BJ (cell line): ENCODE measurements around the gene COL16A1. TPM values are rescaled to one million over a fixed set of nuclear protein-coding genes. Genes with fewer than 3 reads are reported as not detected.
A peak's percentile ranks its signal among the peaks of the same experiment; 100 is the strongest.

Source experiments
- CTCF ChIA-PET: fragments of 350-600 bp; formaldehyde crosslinking; extraction: SDS; loops from one replicate; lab custom pipeline; 2021; ENCODE audit warnings: antibody characterized with exemption, inconsistent platforms; lab: Yijun Ruan, JAX
- POLR2A ChIA-PET: fragments of 300-600 bp; sonication (Branson Sonifier 250); formaldehyde crosslinking; extraction: SDS; loops from one replicate; lab custom pipeline; 2021; ENCODE audit warnings: antibody characterized with exemption; lab: Charles Lee
- DNase-seq: peaks from one replicate; pipeline ENCODE4 v3.0.0-alpha.2; 2011; ENCODE audit warnings: low read depth
- H3K27me3 ChIP-seq: 2 replicates; pipeline ENCODE4 v1.6.0; 2011; ENCODE audit warnings: low read length; ENCODE audit not compliant: control insufficient read depth, insufficient read depth
- H3K36me3 ChIP-seq: 2 replicates; pipeline ENCODE4 v1.5.1; 2011; ENCODE audit warnings: low read length; ENCODE audit not compliant: control insufficient read depth, insufficient read depth
- H3K4me3 ChIP-seq: 2 replicates; pipeline ENCODE4 v1.5.1; 2011; ENCODE audit warnings: low read depth, mild to moderate bottlenecking, control low read depth, low read length
- polyA plus RNA-seq: library from polyadenylated mRNA; depleted of rRNA; stranded (reverse); fragments of >200 nt; gene quantifications from 2 replicates; pipeline ENCODE4 v1.2.3, GENCODE V29; 2011
- TF ChIP-seq, protein P1 (sequence below): IDR thresholded peaks from 2 replicates; pipeline ENCODE4 v1.5.1; 2011; ENCODE audit warnings: low read depth, mild to moderate bottlenecking, control low read depth, inconsistent platforms, low read length, moderate library complexity; ENCODE audit not compliant: insufficient read depth

COL16A1 gene
- polyA plus RNA-seq, 1 experiment: 123 TPM

DNA sequence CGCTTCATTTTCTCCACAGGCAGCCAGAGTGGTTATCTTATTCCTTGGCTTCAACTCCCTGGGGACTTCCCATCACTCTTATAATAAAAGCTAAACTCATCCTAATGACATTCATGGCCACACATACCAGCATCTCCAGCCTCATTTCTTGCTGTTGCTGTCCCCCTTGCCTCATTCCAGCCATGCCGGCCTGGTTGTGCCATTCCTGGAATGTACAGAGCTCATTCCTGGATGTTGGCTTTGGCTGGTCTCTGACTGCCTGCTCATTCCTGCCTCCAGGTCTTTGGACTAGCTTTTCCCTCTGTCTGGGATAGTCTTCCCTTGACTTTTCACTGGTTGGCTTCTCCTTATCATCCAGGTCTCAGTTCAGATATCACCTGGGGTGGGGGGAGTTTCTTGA, 56.7 kb downstream of the COL16A1 start:
- POLR2A ChIA-PET: interaction anchor here (0.5 kb wide), 1 partner anchor 414 kb away, joined by 6 read pairs; no protein-coding TSS in a partner anchor
- Histone ChIP-seq H3K4me3 (no peak overlapping the region), H3K27me3 (no peaks in the 10 kb centered on the region), H3K36me3 (peaks cover 4% of the 10 kb centered on the region)
- TF ChIP-seq, protein P1, sequence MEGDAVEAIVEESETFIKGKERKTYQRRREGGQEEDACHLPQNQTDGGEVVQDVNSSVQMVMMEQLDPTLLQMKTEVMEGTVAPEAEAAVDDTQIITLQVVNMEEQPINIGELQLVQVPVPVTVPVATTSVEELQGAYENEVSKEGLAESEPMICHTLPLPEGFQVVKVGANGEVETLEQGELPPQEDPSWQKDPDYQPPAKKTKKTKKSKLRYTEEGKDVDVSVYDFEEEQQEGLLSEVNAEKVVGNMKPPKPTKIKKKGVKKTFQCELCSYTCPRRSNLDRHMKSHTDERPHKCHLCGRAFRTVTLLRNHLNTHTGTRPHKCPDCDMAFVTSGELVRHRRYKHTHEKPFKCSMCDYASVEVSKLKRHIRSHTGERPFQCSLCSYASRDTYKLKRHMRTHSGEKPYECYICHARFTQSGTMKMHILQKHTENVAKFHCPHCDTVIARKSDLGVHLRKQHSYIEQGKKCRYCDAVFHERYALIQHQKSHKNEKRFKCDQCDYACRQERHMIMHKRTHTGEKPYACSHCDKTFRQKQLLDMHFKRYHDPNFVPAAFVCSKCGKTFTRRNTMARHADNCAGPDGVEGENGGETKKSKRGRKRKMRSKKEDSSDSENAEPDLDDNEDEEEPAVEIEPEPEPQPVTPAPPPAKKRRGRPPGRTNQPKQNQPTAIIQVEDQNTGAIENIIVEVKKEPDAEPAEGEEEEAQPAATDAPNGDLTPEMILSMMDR: peak; percentile 42
- DNase-seq: no peak
- CTCF ChIA-PET: interaction anchor here (0.7 to 1.8 kb wide), 3 partner anchors 54 to 142 kb away, joined by 3 to 6 read pairs (median 4); no protein-coding TSS in a partner anchor

DNA sequence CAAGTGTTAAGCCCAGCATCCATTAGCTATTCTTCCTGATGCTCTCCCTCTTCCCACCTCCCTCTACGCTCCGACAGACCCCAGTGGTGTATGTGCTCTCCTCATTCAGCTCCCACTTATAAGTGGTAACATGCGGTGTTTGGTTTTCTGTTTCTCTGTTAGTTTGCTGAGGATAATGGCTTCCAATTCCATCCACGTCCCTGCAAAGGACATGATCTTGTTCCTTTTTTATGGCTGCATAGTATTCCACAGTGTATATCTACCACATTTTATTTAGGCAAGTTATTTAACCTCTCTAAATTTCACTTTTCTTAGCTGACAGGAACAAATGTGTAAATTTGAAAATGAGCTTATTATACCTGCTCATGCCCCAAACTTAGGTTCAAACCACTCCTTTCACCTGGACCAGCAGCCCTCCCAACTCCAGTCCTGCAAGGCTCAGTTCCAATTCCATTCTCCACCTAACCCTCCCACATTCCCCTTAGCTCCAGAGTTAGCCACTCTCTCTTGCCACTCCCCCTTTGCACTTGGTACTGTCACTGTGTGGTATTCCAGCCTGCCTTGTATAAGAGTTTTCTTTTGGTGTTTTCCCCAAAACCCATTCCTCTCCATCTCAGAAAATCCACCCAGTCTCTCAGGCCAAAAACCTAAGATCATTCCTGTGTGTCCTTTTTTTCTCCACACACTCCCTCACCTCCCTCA, 57.4 kb downstream of the COL16A1 start:
- TF ChIP-seq, protein P1: no peak
- Histone ChIP-seq H3K27me3 (no peaks in the 10 kb centered on the region), H3K36me3 (no peaks in the 10 kb centered on the region; the same call in 1 of the 2 replicates), H3K4me3 (no peak overlapping the region)
- ChIA-PET POLR2A (interaction anchor here (0.5 kb wide), 1 partner anchor 415 kb away, joined by 6 read pairs; no protein-coding TSS in a partner anchor), CTCF (interaction anchor here (0.7 to 1.8 kb wide), 3 partner anchors 54 to 143 kb away, joined by 3 to 6 read pairs (median 4); no protein-coding TSS in a partner anchor)
- DNase-seq: no peak

DNA sequence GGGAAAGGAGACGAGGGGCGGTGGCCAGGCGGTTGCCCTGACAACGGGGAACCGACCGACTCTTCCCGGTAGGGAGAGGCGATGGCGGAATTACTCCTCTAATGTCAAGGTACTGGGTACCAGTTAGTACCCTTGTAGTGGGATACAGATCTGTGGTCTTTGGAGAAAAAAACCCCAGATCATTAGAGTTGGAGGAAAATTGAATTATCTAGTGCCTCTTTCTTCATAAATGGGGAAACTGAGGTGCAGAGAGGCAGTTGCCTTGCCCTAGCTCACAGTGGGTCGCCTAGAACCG, 58.6 kb downstream of the COL16A1 start:
- TF ChIP-seq, protein P1: no peak
- CTCF ChIA-PET: interaction anchor here (0.6 to 1.7 kb wide), 7 partner anchors 9 to 144 kb away, joined by 3 to 8 read pairs (median 3); no protein-coding TSS in a partner anchor
- DNase-seq: no peak
- Histone ChIP-seq H3K36me3 (no peaks in the 10 kb centered on the region), H3K27me3 (no peaks in the 10 kb centered on the region), H3K4me3 (peak overlapping the region; percentile 93)
- POLR2A ChIA-PET: interaction anchor here (0.7 to 0.8 kb wide), 3 partner anchors 59 to 144 kb away, joined by 3 to 15 read pairs (median 10); partner anchors contain the start of gene COL16A1

DNA sequence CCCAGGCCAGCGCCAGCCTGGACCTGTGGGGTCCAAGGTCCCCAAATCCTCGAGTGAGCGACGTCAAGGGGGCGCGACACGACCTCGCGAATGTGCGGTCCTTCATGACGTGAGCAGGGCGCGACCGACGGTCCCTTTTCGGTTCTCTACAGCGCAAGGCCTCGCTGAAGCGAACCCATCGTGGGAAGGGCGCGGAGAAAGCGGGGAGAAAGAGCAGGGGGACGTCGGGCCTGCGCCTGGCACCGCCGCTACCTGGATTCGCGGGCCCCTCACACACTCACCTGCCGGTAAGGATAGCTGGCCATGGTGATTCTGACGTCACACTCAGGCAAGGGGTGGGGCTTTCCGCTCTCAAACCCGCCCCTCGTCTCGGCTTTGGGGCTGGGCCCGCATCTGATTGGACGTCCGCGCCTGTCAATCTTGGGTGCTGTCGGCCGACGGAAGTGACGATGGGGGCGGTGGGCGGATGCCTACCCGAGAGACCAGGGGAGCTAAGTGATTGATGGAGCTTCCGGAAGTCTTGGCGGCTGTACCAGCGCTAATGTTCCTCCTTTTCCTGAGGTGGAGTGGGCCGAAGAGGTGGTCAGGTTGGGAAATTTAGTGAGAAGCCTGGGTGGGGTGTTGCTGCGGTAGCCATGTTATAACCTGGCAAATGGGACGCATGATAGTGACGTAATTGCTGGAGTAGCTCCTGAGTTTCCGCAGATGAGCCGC, 59.1 kb downstream of the COL16A1 start, which contains the start of gene PEF1:
PEF1 (minus strand) TSS at position 317 of the 714 bp plus-strand sequence; CDS start at position 305, 12 bp downstream.
- Histone ChIP-seq H3K36me3 (no peaks in the 10 kb centered on the region), H3K27me3 (no peaks in the 10 kb centered on the region), H3K4me3 (peak within 1 kb of the TSS; percentile 93)
- DNase-seq: peak; percentile 78
- TF ChIP-seq, protein P1: no peak
- CTCF ChIA-PET: interaction anchor here (0.6 to 1.7 kb wide), 7 partner anchors 9 to 145 kb away, joined by 3 to 8 read pairs (median 3); no protein-coding TSS in a partner anchor
- POLR2A ChIA-PET: interaction anchor here (0.7 to 0.8 kb wide), 3 partner anchors 59 to 144 kb away, joined by 3 to 15 read pairs (median 10); partner anchors contain the start of gene COL16A1
